GM19328 (cell line): ENCODE measurements around the gene DUSP6.

ENCODE experiments used
- ATAC-seq: cut with Tn5 transposase; IDR thresholded peaks from one replicate; pipeline ENCODE4 v1.9.1; 2021; ENCODE audit warnings: mild to moderate bottlenecking, moderate library complexity; ENCODE audit not compliant: unreplicated experiment

The DUSP6 gene

DNA sequence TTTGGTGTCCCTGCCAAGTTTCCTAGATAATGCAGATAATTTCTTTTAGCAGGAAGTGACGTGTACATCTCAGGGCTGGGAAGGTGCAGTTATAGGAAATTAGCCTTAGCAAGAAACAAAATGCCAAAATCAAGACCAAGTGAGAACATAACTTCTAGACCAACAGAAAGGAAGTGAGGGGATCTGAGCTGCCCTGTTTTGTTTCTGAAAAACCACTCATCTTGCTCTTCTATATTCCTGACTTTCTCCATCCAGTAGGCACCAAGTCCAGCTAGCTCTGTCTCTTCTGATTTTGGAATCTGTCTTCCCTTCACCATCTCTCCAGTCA, 23.9 kb upstream of the DUSP6 start:
- no peak for ATAC-seq

DNA sequence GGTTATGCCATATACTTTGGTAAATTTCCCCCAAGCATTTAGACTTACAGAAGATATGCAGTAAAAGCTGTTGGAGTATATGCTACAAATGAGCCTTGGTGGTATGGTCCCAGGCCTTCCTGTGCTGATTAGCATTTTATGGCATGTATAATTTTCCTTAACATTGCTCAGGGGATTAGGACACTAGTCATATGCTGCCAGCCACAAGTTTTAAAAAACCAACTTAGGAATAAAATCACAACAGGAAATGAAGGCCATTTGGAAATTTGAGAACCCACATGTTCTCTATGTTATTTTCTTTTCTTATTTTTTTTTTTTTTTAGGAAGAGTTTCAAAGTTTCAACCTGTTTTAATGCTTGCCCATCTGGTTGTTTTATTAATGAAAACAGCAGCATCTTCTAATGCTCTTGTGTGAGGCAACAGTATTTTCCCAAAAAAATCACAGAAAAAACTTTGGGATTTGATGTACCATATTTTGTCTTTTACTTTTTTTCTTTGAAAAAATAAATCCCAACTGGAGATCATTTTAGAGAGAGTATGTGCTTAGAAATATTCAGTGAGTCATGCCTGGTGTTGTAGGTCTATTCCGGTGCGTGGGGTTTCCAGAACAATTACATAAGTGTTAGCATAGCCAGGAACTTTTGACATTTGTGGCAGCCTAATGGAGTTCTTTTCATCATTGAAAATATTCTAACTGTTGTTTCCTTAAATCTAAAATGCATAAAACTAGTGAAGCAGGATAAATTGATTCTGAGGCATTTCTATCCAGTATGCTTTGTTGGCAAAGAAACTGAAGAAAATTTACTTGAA, 21.7 kb upstream of the DUSP6 start:
- no peak for ATAC-seq

DNA sequence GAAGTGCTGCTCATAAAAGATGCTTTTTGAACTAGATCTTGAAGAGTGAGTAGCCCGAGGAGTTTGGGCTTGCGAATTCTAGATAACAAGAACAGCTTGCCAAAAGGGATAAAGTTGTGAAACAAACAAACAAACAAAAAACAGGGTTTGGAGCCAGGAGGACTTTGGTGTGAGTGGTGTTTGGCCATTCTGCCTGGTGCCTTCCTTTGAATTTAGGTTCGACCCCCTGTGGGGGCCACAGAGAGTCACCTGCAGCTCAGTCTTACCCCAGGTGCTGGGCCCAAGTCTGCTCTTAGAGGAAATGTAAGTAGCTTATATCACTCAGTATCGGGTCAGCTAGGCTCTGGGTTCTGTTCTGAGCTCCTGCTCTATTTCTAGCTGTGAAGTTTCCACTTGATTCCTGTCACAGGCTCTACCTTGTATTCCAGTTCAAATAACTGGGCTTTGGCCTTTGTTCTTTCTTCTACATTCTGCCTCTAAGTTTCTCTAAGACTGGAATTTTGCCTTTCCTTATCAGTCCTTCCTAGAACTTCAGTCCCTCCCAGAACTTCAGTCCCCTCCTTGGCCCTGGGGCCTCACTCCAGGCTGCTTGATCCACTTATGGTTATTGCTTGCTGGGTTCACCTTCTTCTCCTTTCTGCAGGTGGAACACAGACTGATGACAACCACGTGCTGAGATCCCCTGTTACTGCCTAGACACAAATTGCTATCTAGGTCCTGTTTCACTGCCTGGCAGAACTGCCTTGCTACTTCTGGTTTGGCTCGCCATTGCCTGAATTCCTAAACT, 20.5 kb upstream of the DUSP6 start:
- no peak for ATAC-seq

DNA sequence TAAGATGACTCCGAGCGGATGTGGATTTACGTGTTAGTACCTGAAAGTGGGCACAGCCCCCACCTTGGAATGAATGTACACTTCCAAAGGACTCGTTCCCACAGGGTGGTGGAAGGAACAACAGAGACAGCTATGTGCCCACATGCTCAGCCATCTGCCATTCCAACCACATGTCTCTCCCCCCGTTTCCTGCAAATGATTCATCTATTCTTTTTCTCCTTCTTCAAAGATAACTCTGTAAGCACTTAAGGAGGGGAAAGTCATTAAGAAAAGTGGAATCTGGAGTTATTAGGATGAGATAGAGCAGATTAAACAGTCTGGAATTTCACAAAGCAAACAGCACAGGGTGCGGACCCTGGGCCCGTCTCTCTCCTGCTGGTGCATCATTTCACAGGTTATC, 18.5 kb upstream of the DUSP6 start:
- no peak for ATAC-seq

DNA sequence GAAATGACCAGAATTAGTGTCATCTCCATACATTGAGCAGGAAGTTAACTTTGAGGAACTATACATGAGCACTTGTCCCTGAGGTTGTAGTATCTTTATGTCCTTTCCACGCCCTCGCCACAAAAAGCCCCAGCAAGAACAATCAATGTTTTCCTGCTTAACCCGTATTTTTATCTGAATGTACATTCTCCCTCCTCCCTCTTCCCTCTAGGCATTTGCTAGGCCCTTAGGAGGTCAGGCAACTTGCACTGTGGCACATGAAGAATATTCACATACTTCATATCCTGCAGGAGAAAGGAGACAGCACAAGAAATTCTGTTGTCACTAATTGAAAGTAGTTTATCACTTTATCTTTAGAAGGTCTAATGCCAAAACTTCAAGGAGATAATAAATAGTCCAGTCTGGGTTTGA, 18.1 kb upstream of the DUSP6 start:
- ATAC-seq, result no peak

DNA sequence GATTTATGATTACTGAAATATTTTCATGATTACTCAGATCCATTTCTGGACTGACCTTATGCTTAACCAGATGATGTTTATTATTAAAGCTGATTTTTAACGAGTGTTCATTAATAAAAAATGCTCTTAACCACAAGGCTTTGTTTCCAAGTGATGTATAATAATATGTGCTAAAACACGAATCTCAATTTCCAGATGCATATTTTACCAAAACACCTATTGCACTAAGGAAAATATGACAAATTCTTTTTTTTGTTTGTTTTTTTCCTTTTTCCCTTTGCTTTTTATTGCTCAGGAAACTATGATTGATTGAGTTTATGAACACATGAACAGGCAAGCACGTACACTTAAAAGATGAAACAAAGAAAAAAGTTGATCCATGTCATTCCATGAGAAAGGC, 16.9 kb upstream of the DUSP6 start:
- no peak for ATAC-seq

DNA sequence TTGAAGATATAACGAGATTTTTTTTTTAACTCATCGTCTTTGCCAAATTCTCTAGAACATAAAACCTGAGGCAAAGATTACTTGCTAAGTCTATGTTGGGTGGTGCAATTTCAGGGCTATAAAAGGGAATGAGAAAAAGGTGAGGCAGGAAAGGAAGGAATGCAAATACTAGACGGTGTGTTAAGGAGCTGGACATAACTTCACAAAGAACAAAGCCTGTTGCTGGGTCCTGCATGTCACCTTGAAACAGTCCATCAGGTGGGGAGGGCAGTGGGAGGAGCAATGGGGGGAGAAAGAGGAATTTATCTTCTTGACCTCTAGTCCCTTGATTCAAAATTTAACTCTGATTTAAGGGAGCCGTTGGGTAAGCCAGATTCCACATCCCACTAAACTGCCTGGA, 16.1 kb upstream of the DUSP6 start:
- no peak for ATAC-seq

DNA sequence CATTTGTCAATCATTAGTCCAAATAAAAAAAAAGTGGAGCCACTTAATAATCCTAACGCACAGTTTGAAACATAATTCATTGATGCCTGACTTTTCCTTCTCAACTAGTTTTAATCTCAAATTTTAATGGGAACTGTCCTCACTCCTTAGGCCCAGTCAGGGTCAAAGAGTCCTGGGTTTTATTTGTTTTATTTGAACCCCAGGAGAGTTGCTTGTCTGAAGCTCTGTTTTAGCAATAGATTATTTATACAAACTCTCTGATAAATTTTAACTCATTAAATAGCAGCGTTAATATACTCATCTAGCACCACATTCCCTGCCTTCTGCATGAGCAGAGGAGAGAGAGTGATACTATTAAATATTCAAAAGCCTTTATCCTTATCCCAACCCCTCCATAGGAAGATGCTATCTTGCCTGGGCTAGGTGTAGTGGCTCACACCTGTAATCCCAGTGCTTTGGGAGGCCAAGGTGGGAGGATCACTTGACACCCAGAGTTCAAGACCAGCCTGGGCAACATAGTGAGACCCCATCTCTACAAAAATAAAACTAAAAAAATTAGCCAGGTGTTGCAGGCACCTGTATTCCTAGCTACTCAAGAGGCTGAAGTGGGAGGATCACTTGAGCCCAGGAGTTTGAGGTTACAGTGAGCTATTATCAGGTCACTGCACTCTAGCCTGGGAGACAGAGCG, 14.5 kb upstream of the DUSP6 start:
- no peak for ATAC-seq

DNA sequence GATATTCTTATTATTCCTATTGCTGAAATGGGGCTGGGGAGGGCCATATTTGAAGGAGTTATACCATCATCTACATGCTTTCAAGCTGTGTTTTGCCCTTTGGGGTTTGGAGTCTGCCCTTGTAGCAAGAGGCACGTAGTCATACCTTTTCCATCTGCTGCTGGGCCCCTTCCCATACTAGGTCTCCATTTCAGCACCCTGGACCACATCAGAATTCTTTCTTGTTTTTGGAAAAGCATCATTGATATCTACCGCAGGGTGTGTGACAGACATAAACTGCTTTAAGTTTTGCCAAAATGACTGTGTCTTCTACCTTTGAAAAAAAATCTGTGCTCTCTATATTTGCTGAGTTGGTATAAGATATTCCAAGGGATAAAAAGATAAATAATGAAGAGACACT, 12.3 kb upstream of the DUSP6 start:
- ATAC-seq, result no peak

DNA sequence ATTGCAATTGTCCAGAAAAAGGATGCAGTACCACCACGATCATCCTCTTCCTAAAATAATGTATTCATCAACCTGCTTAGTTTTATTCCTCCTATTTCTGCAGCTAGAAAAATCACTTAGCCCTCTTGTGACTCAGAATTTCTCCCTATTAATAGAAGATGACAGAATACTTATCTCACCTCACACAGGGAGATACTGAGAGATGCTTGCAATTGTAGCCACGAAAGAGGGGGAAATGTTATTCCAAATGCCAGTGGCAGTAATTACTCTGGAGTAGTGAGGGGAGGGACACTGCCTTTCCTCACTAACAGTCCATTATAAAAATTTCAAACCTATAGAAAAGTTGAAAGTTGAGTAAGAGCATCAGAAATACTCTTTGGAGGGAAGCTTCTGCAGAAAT, 11.8 kb upstream of the DUSP6 start:
- ATAC-seq, result no peak

DNA sequence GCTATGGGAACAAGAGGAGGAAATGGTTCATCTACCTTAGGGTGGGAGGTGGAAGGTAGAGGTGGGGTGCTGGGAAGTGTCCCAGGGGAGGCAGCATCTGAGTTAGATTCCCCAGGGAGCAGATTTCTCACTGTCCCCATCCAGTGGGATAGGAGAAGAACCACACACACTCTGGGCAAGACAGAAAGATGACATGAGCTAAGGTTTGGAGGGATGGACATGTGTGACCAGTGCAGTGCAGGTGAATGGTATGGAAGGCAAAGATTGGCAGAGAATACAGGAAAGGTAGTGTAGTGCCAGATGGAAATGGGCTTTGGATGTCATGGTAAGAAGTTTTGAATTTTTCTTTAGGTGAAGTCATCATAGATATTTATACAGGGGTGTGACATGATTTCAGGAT, 11.3 kb upstream of the DUSP6 start:
- ATAC-seq, result no peak

DNA sequence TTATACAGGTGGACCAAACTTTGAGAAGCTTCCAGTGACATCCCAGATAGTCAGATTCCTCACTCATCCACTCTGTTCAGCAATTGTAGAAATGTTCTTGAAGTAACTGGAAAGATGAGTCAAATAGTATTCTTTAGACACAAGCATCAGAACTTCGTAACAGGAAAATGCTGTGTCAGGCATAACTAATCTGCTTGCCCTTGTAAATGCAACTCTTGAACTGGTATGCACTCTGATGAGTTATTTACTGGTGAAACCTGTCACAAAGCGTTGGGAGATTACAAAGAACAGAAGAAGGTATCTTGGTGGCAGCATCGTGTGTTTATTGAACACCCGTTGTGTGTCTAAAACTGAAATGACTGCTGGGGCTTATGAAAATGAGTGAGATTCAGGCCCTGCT, 10.8 kb upstream of the DUSP6 start:
- ATAC-seq, result no peak

DNA sequence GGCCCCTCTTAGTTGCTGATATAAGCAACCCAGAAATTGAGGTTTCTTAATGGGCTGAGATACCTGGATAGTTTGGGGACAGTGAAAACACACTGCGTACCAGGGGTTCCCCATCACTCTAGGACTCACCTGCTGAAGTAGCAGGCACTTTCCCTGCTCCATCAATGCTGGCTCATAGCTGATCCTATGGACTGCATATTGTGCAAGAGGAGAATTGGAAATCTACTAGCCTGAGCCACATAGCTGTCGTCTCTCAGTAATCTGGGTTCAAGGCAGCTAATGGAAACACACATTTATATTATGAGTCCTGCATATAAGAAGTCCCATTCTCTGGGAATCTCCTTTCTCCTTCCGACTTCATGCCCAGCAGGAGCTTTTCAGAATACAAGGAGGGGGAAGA, 7.3 kb upstream of the DUSP6 start:
- ATAC-seq, result no peak

DNA sequence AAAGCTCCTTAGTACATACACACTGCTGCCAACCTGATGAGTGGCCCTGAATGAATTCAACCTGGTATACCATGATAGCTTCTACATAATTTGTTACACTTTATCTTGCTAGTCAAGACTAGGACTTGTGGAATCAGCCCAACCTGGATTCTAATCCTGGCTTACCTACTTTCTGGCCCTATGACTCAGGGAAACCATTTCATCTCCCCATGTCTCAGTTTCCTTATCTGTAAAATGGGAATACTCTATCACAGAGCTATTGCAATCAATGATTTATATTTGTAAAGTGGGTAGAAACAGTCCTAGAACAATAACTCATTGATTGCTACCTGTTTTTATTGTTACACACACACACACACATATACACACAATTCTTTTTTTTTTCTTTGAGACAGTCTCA, 6.5 kb upstream of the DUSP6 start:
- no peak for ATAC-seq

DNA sequence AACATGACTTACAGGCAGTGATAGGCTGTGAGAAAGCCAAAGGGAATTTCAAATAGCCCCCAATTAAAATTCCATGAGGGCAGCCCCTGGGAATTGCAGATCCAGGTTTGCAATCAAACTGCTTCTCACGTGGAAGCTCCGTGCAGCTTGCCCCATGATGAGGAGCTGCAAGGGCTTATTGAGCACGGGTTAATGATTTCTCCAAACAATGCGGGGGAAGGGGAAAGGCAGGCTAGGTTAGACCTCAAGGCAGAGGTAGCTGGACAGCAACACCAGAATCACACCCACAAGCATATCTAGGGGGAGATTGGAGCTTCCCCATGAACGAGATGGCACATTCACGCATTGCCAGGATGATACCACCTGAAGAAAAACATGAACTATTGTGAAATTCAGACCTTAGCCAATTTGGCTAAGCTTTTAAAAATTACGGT, 5.0 kb upstream of the DUSP6 start:
- no peak for ATAC-seq

DNA sequence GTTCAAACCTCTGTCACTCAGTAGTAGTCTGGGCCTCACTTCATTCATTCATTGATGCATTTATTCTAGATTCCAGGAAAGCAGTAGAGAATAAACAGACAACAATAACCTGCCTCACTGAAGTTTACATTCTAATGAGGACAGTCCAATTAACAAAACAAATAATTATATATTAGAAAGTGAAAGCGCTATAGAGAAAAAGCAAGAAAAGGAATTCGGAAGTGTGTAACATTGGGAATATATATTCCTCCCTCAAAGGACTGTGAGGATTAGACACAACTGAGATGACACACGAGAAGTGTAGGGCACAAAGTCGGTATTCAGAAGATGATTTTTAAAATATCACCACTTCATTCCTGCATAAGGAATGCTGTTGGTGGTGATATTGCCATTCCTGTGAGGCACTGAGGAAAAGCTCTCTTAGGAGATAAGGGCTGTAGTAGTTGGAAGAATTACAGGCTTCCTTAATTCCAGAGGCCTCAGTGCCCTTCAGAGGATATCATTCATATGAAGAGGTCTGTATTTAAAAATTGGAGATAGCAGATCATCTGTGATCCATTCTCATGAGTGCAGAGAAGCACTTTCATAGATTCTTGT, 3.9 kb upstream of the DUSP6 start:
- ATAC-seq, result no peak

DNA sequence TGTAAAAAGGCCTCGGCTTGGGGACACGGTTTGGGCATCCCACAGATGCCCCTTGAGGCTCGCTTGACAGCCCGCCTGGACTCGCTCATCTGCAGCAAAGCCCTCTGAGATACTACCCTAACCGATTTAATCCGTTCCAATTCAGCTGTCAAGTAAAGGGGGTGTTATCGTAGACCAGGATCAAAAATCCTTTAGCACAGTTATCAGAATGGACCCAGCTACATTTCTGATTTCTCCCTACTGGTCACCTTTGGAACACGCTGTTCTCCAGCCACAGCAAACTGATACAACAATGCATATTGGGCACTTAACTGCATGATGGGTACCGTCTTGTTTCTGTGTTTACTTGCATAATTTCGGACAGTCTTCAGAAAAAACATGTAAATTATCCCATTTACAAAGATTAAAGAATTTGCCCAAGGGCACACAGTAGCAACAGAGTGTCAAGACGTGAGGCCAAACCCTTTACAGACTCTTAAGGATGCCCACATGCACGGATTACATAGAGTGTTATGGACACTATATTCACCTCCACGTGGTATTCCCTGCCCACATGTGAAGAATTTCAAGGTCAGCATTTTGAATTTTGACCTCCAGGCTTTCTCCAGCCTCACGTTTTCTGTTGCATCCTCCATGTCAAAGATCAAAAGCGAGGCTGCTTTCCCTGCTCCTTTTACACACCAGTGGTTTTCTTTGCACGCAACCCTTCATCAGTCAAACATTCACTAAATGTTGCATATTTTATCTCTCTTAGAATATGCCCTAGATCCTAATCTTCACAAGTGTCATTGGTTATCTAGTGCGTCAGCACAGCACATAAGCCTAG, 3.2 kb upstream of the DUSP6 start:
- no peak for ATAC-seq

DNA sequence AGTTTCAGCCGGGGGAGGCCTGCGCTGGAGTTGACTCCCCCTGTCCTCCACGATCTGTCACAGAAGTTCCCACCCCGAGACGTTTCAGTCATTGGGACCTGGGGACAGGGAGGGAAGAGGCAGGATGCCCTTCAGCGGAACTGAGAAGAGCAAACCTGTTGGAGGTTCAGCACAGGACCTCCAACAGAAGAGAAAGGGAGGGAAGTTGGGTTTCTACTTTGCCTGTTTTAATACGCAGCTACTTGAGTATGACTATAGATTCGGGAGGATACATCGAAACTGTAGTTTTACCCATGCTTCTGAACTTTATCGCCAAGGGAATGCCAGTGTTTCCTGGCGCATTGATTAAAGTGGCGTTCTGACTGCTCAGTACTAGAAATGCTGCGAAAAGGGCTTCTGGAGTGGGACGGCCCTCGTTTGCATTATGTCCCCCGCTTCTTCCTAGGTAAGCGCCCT, 2.3 kb upstream of the DUSP6 start:
- no peak for ATAC-seq

DNA sequence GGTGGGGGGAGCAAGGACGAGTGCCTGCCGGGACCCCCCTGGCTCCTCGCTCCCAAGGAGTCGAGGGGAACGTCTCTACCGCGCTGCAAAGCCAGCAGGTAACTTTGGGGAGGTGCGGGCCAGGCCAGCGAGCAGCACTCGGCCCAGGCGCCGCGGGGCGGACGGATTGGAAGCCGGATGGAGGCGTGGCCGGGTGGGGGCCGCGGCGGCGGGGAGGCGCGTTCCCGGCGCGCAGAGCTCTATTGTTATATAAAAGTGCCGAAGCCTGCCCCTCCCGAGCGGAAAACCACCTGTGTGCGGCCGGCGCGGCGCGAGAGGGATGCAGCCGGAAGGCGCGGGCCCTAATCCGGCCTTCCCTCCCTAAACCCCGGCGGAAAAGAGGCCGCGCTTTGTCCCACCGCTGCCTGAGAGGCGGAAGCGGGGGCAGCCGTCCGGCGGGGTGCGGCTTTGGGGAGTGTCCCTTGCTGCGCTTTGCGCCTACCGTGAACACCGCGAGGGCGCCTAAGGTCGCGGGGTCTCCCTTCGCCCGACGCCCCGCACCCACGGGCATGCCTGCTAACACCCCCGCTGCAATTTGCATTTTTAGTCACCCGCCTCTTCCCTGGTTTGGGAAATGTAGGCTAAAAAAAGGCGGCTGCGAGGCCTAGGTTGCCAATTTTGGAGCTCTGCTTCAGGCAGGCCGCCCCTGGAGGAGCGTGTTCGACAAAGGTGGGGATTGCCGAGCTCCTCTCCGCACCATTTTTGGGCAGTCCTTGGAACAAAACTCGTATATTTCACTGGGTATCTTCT, 1.7 kb upstream of the DUSP6 start:
- no peak for ATAC-seq
